ENCODE results near the gene TAF1B.

Gene TAF1B

GRCh38 chr2:9968553-9969497 lies 125.6 kb downstream of the TAF1B start:
- DNase-seq: no peak

DNA sequence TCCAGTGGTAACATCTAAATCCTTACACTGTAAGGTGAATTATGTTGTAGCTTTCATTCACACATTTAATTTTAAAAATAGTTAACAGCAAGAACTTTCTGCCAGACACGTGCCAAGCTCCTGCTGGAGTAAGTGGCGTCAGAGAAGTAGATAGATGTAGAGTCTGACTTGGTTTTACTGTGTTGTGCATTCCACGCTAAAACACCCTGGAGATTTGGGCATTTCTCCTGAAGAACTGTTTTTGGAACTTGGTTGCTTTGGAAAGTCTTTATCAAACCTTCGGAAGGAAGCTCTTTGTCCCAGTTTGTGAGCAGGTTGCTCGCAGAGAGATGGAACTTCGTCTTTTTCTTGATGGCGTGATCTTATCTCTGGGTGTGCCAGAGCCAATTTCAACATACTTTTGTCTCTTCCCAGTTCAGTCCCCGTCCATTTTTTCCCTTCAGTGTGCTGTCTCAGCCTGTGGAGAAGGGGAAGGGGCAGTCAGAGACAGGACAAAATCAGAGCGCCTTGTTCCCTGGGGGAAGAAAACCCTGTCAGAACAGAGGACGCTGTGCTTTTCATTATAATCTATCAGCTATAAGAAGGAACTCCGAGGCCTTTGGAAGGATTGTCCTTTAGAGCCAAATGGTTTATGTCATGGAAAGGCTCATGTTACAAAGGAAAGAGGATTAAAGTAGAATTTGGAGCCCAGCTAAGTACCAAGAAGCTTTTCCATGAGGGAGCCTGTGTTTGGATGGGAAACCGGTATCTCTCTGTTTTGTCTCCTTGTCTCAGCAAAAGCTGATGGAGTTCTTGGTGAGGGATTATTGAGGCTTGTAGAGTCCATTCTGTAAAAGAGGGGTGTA lies 127.1 kb downstream of the TAF1B start:
- no peak for DNase-seq

GRCh38 chr2:9971105-9971818 lies 128.0 kb downstream of the TAF1B start:
- DNase-seq: no peak

- DNase-seq: no peak
Measured at GRCh38 chr2:9971890-9972289, 128.6 kb downstream of the TAF1B start.

- no peak for DNase-seq
Measured at GRCh38 chr2:9972621-9973479, 129.6 kb downstream of the TAF1B start.

- no peak for DNase-seq
Measured at GRCh38 chr2:9973690-9974089, 130.4 kb downstream of the TAF1B start.

DNA sequence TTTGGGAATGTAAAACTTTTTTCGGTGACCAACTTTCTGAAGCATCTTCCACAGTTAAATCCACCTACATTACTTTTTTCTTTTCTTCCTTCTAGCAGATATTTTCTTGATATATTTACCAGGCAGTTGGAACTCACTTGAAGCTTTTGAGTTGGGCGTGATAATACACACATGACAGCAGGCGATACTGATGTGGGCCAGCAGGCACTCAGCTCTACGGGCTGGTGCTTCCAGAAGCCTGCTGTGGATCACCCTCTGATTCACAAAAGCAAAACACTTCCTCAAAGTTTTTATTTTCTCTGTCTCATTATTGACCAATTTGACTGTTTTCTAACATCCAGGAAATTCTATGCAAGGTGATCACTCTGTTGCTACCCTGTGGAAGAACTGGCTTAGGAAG lies 131.1 kb downstream of the TAF1B start:
- no peak for DNase-seq

GRCh38 chr2:9975328-9975727 lies 132.1 kb downstream of the TAF1B start:
- no peak for DNase-seq

GRCh38 chr2:9975805-9976447 lies 132.7 kb downstream of the TAF1B start:
- no peak for DNase-seq

GRCh38 chr2:9979977-9980376 lies 136.7 kb downstream of the TAF1B start:
- DNase-seq: no peak

DNA sequence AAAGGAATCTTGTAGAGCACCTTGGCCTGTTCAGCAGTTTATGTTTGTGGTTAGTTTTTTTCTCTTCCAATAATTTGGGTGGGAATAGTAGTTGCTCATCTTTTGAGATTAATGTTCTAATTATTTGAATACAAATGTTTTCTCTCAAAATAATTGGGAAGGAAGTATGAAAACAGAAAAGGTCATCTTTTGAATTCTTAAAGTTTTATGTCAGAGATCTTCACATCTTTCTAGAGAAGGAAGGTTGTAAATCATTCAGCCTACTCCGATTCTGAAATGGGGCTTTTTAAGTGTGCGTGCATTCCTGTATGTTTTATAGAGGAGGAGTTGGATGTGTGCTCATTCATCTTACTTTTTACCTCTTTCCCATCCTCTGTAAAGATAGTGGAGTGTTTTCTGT lies 137.2 kb downstream of the TAF1B start:
- DNase-seq: no peak

GRCh38 chr2:9981655-9982054 lies 138.4 kb downstream of the TAF1B start:
- DNase-seq: no peak

GRCh38 chr2:9982248-9982647 lies 139.0 kb downstream of the TAF1B start:
- DNase-seq: no peak

- no peak for DNase-seq
Measured at GRCh38 chr2:9982891-9983290, 139.6 kb downstream of the TAF1B start.

DNA sequence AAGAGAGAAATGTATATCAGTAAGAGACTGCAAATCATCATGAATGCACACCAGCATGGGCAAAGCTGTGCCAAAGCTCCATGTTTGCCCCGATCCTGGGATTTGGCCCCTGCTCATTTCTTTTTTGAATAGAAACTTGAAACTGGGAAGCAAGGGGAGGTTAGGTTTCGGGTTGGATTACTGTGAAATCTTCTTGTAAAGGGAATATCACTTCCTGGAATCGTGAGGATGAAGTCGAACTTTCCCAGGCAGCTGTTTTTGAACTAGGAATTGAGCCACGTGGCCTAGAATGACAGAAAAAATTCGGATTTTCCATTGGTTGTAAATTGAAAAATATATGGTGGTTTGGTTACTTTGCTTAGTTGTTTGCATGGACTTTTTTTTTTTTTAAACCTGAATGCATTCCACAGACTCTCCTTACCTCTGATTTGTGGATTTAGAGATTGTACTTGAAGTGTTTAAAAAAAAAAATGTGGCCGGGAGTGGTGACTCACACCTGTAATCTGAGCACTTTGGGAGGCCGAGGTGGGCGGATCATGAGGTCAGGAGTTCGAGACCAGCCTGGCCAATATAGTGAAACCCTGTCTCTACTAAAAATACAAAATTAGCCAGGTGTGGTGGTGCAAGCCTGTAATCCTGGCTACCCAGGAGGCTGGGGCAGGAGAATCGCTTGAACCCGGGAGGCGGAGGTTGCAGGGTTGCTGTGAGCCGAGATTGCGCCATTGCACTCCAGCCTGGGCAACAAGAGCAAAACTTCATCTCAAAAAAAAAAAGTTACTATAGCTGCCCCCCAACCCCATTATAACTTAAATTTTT lies 140.3 kb downstream of the TAF1B start:
- DNase-seq: no peak
